GM23338 (cell line): ENCODE data around the gene TBRG4. TPM values are rescaled to one million over a fixed set of nuclear protein-coding genes. Genes with fewer than 3 reads are reported as not detected.

Experiments used
- ATAC-seq: fragments of 200-7000 bp; cut with Tn5 transposase; 3 replicates; pipeline ENCODE4 v1.9.1; 2020
- DNase-seq: peaks from one replicate; pipeline ENCODE4 v3.0.0-alpha.2; 2015; ENCODE audit warnings: low spot score
- H2AFZ ChIP-seq: fragments of 200-600 bp; sonication (generic); 2 replicates; pipeline ENCODE4 v1.8.0; 2016; ENCODE audit warnings: antibody characterized with exemption, mild to moderate bottlenecking, moderate library complexity
- H3F3A ChIP-seq: fragments of 200-600 bp; sonication (generic); replicated peaks from 2 replicates; pipeline ENCODE4 v1.8.0; 2017; ENCODE audit warnings: antibody characterized with exemption, mixed run types, low read depth
- H3K27ac ChIP-seq: fragments of 200-600 bp; sonication (generic); 2 replicates; pipeline ENCODE4 v1.6.1; 2016; ENCODE audit warnings: low read depth
- H3K27me3 ChIP-seq: fragments of 200-600 bp; sonication (generic); 2 replicates; pipeline ENCODE4 v1.8.0; 2016; ENCODE audit warnings: mild to moderate bottlenecking, mixed run types, moderate library complexity; ENCODE audit not compliant: insufficient read depth
- H3K36me3 ChIP-seq: fragments of 200-600 bp; sonication (generic); 2 replicates; pipeline ENCODE4 v1.8.0; 2016; ENCODE audit warnings: mild to moderate bottlenecking; ENCODE audit not compliant: insufficient read depth
- H3K4me1 ChIP-seq: fragments of 200-600 bp; sonication (generic); 2 replicates; pipeline ENCODE4 v1.8.0; 2016; ENCODE audit warnings: mild to moderate bottlenecking, moderate library complexity; ENCODE audit not compliant: insufficient read depth
- H3K4me2 ChIP-seq: fragments of 200-600 bp; sonication (generic); 2 replicates; pipeline ENCODE4 v1.7.1; 2017; ENCODE audit warnings: mixed run types
- H3K4me3 ChIP-seq: fragments of 200-600 bp; sonication (generic); 2 replicates; pipeline ENCODE4 v1.6.1; 2016; ENCODE audit warnings: mixed run types
- H3K79me2 ChIP-seq: fragments of 200-600 bp; sonication (generic); replicated peaks from 2 replicates; pipeline ENCODE4 v1.8.0; 2017; ENCODE audit warnings: mild to moderate bottlenecking; ENCODE audit not compliant: insufficient read depth
- H3K9me2 ChIP-seq: fragments of 200-600 bp; sonication (generic); 2 replicates; pipeline ENCODE4 v1.8.0; 2017; ENCODE audit not compliant: insufficient read depth
- H4K20me1 ChIP-seq: fragments of 200-600 bp; sonication (generic); replicated peaks from 2 replicates; pipeline ENCODE4 v1.8.0; 2017; ENCODE audit warnings: mild to moderate bottlenecking; ENCODE audit not compliant: insufficient read depth
- H3K27ac Mint-ChIP-seq: 2 replicates; pipeline ENCODE4 v1.8.0; 2020; ENCODE audit warnings: inconsistent platforms, mild to moderate bottlenecking, moderate library complexity, mixed read lengths
- H3K27me3 Mint-ChIP-seq: 3 replicates; pipeline ENCODE4 v1.8.0; 2022; ENCODE audit warnings: low read depth, mild to moderate bottlenecking, moderate library complexity, mixed read lengths, inconsistent platforms; ENCODE audit not compliant: insufficient read depth, poor library complexity
- H3K36me3 Mint-ChIP-seq: 3 replicates; pipeline ENCODE4 v1.8.0; 2021; ENCODE audit warnings: low read depth, mild to moderate bottlenecking, inconsistent platforms, moderate library complexity, mixed read lengths
- H3K4me1 Mint-ChIP-seq: 3 replicates; pipeline ENCODE4 v1.8.0; 2020; ENCODE audit warnings: mild to moderate bottlenecking, inconsistent platforms, mixed read lengths
- H3K4me3 Mint-ChIP-seq: 3 replicates; pipeline ENCODE4 v1.8.0; 2021; ENCODE audit warnings: moderate library complexity, mild to moderate bottlenecking, inconsistent platforms, mixed read lengths
- H3K9me3 Mint-ChIP-seq: 3 replicates; pipeline ENCODE4 v1.8.0; 2020; ENCODE audit warnings: moderate library complexity, mild to moderate bottlenecking, inconsistent platforms, mixed read lengths
- CREB1 ChIP-seq: fragments of 250-450 bp; sonication (Bioruptor Pico); IDR thresholded peaks from 2 replicates; pipeline ENCODE4 v1.5.0; 2020; ENCODE audit warnings: low read depth, mild to moderate bottlenecking, moderate library complexity
- EZH2 ChIP-seq: fragments of 200-600 bp; sonication (generic); IDR thresholded peaks from one replicate; pipeline ENCODE4 v1.8.0; 2017; ENCODE audit warnings: antibody characterized with exemption, mild to moderate bottlenecking, low read depth; ENCODE audit not compliant: unreplicated experiment
- EZH2phosphoT487 ChIP-seq: fragments of 200-600 bp; sonication (generic); IDR thresholded peaks from one replicate; pipeline ENCODE4 v1.8.1; 2018; ENCODE audit warnings: antibody characterized with exemption; ENCODE audit not compliant: unreplicated experiment
- JUNB ChIP-seq: IDR thresholded peaks from one replicate; pipeline ENCODE4 v1.6.1; 2016; ENCODE audit warnings: antibody characterized with exemption; ENCODE audit not compliant: unreplicated experiment
- NANOG ChIP-seq: IDR thresholded peaks from 2 replicates; pipeline ENCODE4 v1.6.1; 2016; ENCODE audit warnings: antibody characterized with exemption, borderline replicate concordance
- POLR2AphosphoS5 ChIP-seq: IDR thresholded peaks from 2 replicates; pipeline ENCODE4 v1.6.1; 2016; ENCODE audit warnings: antibody characterized with exemption, low read depth
- STAT1 ChIP-seq: IDR thresholded peaks from one replicate; pipeline ENCODE4 v1.6.1; 2016; ENCODE audit warnings: antibody characterized with exemption; ENCODE audit not compliant: unreplicated experiment
- ZNF114 ChIP-seq: fragments of 250-450 bp; sonication (Bioruptor Pico); IDR thresholded peaks from 2 replicates; pipeline ENCODE4 v1.5.0; 2020; ENCODE audit warnings: mild to moderate bottlenecking, moderate library complexity
- ZNF331 ChIP-seq: fragments of 250-450 bp; sonication (Bioruptor Pico); IDR thresholded peaks from 2 replicates; pipeline ENCODE4 v1.5.0; 2020; ENCODE audit warnings: low read depth, mild to moderate bottlenecking, moderate library complexity
- polyA plus RNA-seq: library from polyadenylated mRNA; unstranded; fragments of >200 nt; fragmentation: Nextera tagmentation; extraction: Ambion mirVana; gene quantifications from 2 replicates; pipeline ENCODE4 v1.2.1, GENCODE V29; 2016
- total RNA-seq: library from RNA; depleted of rRNA; stranded (reverse); fragments of >200 nt; shearing (Covaris generic); gene quantifications from 2 replicates; pipeline ENCODE4 v1.2.3, GENCODE V29; 2014
- TF ChIP-seq, protein P1 (sequence below): IDR thresholded peaks from one replicate; pipeline ENCODE4 v1.6.1; 2018; ENCODE audit warnings: antibody characterized with exemption; ENCODE audit not compliant: unreplicated experiment
- TF ChIP-seq, protein P2 (sequence below): IDR thresholded peaks from 2 replicates; pipeline ENCODE4 v1.6.1; 2016; ENCODE audit warnings: antibody characterized with exemption
- TF ChIP-seq, protein P3 (sequence below), 2 experiments: fragments of 200-600 bp in 1 of 2; sonication (generic) in 1 of 2; conservative IDR thresholded peaks; 2 replicates each; pipeline versions ENCODE4 v1.5.1 to v1.6.1; 2016 to 2017; ENCODE audit warnings: antibody characterized with exemption in 2 of 2, low read depth in 2 of 2, mild to moderate bottlenecking in 2 of 2, moderate library complexity in 1 of 2

The TBRG4 gene
- total and polyA plus RNA-seq, 2 experiments from 2014 or later: 72.5 to 162 TPM

DNA sequence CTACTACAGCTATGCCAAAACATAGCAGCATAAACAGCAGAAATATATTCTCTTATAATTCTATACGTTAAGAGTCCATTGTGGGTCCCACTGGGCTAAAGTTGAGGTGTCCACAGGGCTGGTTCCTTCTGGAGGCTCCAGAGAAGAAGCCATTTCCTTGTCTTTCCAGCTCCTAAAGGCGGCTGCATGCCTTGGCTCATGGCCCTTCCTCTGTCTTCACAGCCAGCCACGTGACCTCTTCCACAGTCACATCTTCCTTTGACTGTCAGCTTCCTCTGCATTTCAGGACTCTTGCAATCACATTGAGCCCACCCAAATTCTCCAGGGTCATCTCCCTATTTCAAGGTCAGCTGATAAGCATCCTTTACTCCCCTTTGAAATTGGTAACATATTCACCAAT lies 40.0 kb downstream of the TBRG4 start (continued):
- TF ChIP-seq, protein P1, sequence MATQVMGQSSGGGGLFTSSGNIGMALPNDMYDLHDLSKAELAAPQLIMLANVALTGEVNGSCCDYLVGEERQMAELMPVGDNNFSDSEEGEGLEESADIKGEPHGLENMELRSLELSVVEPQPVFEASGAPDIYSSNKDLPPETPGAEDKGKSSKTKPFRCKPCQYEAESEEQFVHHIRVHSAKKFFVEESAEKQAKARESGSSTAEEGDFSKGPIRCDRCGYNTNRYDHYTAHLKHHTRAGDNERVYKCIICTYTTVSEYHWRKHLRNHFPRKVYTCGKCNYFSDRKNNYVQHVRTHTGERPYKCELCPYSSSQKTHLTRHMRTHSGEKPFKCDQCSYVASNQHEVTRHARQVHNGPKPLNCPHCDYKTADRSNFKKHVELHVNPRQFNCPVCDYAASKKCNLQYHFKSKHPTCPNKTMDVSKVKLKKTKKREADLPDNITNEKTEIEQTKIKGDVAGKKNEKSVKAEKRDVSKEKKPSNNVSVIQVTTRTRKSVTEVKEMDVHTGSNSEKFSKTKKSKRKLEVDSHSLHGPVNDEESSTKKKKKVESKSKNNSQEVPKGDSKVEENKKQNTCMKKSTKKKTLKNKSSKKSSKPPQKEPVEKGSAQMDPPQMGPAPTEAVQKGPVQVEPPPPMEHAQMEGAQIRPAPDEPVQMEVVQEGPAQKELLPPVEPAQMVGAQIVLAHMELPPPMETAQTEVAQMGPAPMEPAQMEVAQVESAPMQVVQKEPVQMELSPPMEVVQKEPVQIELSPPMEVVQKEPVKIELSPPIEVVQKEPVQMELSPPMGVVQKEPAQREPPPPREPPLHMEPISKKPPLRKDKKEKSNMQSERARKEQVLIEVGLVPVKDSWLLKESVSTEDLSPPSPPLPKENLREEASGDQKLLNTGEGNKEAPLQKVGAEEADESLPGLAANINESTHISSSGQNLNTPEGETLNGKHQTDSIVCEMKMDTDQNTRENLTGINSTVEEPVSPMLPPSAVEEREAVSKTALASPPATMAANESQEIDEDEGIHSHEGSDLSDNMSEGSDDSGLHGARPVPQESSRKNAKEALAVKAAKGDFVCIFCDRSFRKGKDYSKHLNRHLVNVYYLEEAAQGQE: no peak
- TF ChIP-seq STAT1 (no peak), EZH2 (no peak), EZH2phosphoT487 (no peak), CREB1 (no peak), POLR2AphosphoS5 (no peak), NANOG (no peak), ZNF114 (no peak), ZNF331 (CRISPR knock-in tag) (no peak), JUNB (no peak)
- TF ChIP-seq, protein P2, sequence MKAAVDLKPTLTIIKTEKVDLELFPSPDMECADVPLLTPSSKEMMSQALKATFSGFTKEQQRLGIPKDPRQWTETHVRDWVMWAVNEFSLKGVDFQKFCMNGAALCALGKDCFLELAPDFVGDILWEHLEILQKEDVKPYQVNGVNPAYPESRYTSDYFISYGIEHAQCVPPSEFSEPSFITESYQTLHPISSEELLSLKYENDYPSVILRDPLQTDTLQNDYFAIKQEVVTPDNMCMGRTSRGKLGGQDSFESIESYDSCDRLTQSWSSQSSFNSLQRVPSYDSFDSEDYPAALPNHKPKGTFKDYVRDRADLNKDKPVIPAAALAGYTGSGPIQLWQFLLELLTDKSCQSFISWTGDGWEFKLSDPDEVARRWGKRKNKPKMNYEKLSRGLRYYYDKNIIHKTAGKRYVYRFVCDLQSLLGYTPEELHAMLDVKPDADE: no peak
- TF ChIP-seq, protein P3, sequence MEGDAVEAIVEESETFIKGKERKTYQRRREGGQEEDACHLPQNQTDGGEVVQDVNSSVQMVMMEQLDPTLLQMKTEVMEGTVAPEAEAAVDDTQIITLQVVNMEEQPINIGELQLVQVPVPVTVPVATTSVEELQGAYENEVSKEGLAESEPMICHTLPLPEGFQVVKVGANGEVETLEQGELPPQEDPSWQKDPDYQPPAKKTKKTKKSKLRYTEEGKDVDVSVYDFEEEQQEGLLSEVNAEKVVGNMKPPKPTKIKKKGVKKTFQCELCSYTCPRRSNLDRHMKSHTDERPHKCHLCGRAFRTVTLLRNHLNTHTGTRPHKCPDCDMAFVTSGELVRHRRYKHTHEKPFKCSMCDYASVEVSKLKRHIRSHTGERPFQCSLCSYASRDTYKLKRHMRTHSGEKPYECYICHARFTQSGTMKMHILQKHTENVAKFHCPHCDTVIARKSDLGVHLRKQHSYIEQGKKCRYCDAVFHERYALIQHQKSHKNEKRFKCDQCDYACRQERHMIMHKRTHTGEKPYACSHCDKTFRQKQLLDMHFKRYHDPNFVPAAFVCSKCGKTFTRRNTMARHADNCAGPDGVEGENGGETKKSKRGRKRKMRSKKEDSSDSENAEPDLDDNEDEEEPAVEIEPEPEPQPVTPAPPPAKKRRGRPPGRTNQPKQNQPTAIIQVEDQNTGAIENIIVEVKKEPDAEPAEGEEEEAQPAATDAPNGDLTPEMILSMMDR (conservative IDR thresholded peaks at IDR 0.05; ENCODE audit: low read depth in 2 of 2): no peak

DNA sequence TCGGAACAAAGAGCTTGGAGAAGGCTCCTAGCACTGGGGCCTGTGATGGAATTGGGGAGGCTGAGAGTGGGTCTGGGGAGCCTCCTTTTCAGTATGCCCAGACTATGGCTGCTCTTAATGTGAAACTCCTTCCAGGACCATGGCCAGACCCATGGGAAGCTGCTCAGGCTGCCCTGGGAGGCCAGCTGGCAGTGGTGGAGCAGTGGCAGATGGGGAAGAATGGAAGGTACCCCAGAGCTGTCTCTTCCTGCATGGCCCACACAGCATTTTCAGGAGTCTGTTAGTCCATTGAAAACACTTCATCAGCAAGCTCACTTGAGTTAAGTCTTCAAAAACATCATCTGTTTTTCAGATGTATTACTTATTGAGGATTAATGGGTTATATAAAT lies 41.2 kb downstream of the TBRG4 start:
- H3K4me3 ChIP-seq: no peak overlapping the region

More for the DNA sequence above, 41.2 kb downstream of the TBRG4 start:
- Histone ChIP-seq H3K79me2 (no peaks in the 10 kb centered on the region), H3F3A (no peaks in the 10 kb centered on the region), H3K36me3 (no peaks in the 10 kb centered on the region), H3K9me2 (no peaks in the 10 kb centered on the region), H3K4me1 (no peaks in the 10 kb centered on the region), H2AFZ (no peak overlapping the region), H3K4me2 (no peak overlapping the region), H4K20me1 (no peaks in the 10 kb centered on the region; the same call in 1 of the 2 replicates), H3K27ac (no peak overlapping the region), H3K27me3 (no peaks in the 10 kb centered on the region)
- TF ChIP-seq EZH2phosphoT487: no peak
- TF ChIP-seq ZNF331 (CRISPR knock-in tag): no peak
- TF ChIP-seq ZNF114: no peak
- ATAC-seq (no peak), DNase-seq (no peak)
- peaks cover 16% of the 10 kb centered on the region for H3K36me3 Mint-ChIP-seq
- H3K4me3 Mint-ChIP-seq: no peak overlapping the region
- H3K4me1 Mint-ChIP-seq: peaks cover 10% of the 10 kb centered on the region; the same call in 2 of the 3 replicates
- H3K27me3 Mint-ChIP-seq: peaks cover 5% of the 10 kb centered on the region
- H3K27ac Mint-ChIP-seq: no peak overlapping the region
- no peaks in the 10 kb centered on the region for H3K9me3 Mint-ChIP-seq
